Measurements from ENCODE around the gene PRDM5.

DNA sequence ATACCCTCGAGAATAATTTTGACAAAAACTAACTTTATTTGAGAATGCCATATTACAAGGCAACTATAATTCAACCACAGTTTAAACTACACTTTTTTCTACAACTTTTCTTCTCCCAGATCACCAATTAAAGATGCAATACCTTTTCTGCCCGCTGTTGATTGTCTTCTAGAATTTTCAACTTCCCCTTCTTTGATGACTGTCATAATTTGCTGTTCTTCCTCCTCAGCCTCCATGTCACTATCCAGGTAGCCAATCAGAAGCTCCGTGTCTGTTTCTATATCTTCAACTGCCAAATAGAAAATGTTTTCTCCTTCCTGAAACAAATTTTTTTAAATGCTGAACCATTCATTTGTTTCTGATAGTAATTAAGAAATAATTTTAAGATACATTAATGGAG is 101.5 kb downstream of the PRDM5 start:
- TF ChIP-seq POLR2AphosphoS5 (IDR thresholded peaks at IDR 0.05; ENCODE audit: low read depth, low read length) (no peak), POU2F2 (IDR thresholded peaks at IDR 0.05; ENCODE audit: low read depth, low read length) (no peak), TAF1 (IDR thresholded peaks at IDR 0.05; ENCODE audit: low read depth, low read length) (no peak), POLR2A (IDR thresholded peaks at IDR 0.05; ENCODE audit: low read depth, low read length) (no peak), SPI1 (IDR thresholded peaks at IDR 0.05; ENCODE audit: low read depth, low read length) (no peak)

Data from GM12891 (cell line).